HepG2 (cell line): ENCODE data around the gene STIP1. TPM values are rescaled to one million over a fixed set of nuclear protein-coding genes. Genes with fewer than 3 reads are reported as not detected.

Experiments used
- ASH2L ChIP-seq: fragments of 300-600, 200-600 bp; sonication (generic); IDR thresholded peaks from 2 replicates; pipeline ENCODE4 v1.7.0; 2017; ENCODE audit warnings: low read depth, mild to moderate bottlenecking, moderate library complexity, mixed read lengths, low read length; ENCODE audit not compliant: insufficient read length
- CREM ChIP-seq, 2 experiments: sonication (generic) in 1 of 2; formaldehyde crosslinking in 1 of 2; IDR thresholded peaks; 2 replicates each; pipeline versions ENCODE4 v1.4.0 to v1.6.1; 2016 to 2020; ENCODE audit warnings: antibody characterized with exemption in 1 of 2, mild to moderate bottlenecking in 1 of 2, missing genetic modification reagents in 1 of 2
- ELF4 ChIP-seq: sonication (generic); formaldehyde crosslinking; IDR thresholded peaks from 2 replicates; pipeline ENCODE4 v1.5.0; 2020; ENCODE audit warnings: missing genetic modification reagents, mild to moderate bottlenecking, moderate library complexity, borderline replicate concordance
- KIAA2018 ChIP-seq: sonication (generic); formaldehyde crosslinking; IDR thresholded peaks from 2 replicates; pipeline ENCODE4 v1.5.0; 2020; ENCODE audit warnings: mild to moderate bottlenecking, missing genetic modification reagents, borderline replicate concordance
- NFIC ChIP-seq: IDR thresholded peaks from 2 replicates; pipeline ENCODE4 v1.6.1; 2012; ENCODE audit warnings: mild to moderate bottlenecking, low read length, inconsistent platforms
- NRL ChIP-seq: sonication (generic); formaldehyde crosslinking; IDR thresholded peaks from 2 replicates; pipeline ENCODE4 v1.5.0; 2020; ENCODE audit warnings: missing genetic modification reagents, mild to moderate bottlenecking, moderate library complexity, borderline replicate concordance
- RARA ChIP-seq: IDR thresholded peaks from 2 replicates; pipeline ENCODE4 v1.6.1; 2016; ENCODE audit warnings: missing genetic modification reagents, missing compliant biosample characterization
- RXRB ChIP-seq: IDR thresholded peaks from 2 replicates; pipeline ENCODE4 v1.6.1; 2016; ENCODE audit warnings: borderline replicate concordance, missing genetic modification reagents, missing compliant biosample characterization
- TMF1 ChIP-seq: sonication (generic); formaldehyde crosslinking; IDR thresholded peaks from 2 replicates; pipeline ENCODE4 v1.8.1; 2022; ENCODE audit warnings: low read depth, missing genetic modification reagents
- ZBTB10 ChIP-seq: sonication (generic); formaldehyde crosslinking; IDR thresholded peaks from 2 replicates; pipeline ENCODE4 v1.4.0; 2020; ENCODE audit warnings: missing genetic modification reagents, borderline replicate concordance
- ZNF430 ChIP-seq: sonication (generic); formaldehyde crosslinking; IDR thresholded peaks from 2 replicates; pipeline ENCODE4 v1.9.0; 2021; ENCODE audit warnings: mild to moderate bottlenecking, missing genetic modification reagents
- ZNF432 ChIP-seq: sonication (generic); formaldehyde crosslinking; IDR thresholded peaks from 2 replicates; pipeline ENCODE4 v1.5.0; 2020; ENCODE audit warnings: missing genetic modification reagents, mild to moderate bottlenecking, borderline replicate concordance
- ZNF451 ChIP-seq: sonication (generic); formaldehyde crosslinking; IDR thresholded peaks from 2 replicates; pipeline ENCODE4 v1.5.0; 2020; ENCODE audit warnings: mild to moderate bottlenecking, missing genetic modification reagents
- ZNF574 ChIP-seq: sonication (generic); formaldehyde crosslinking; IDR thresholded peaks from 2 replicates; pipeline ENCODE4 v1.4.0; 2020; ENCODE audit warnings: missing genetic modification reagents
- polyA plus RNA-seq, 8 experiments: library from polyadenylated mRNA; depleted of rRNA in 3 of 8; stranded (reverse) in 7 of 8; unstranded in 1 of 8; fragments of >200 nt; fragmentation: Illumina TruSeq in 4 of 8; extraction: Trizol in 4 of 8; gene quantifications; 2 replicates each; pipeline versions ENCODE4 v1.2.1 to v1.2.3, GENCODE V29; 2011 to 2016; ENCODE audit warnings: low read depth in 4 of 8, missing spikeins in 1 of 8, mixed read lengths in 1 of 8; ENCODE audit not compliant: insufficient read depth in 1 of 8
- total RNA-seq, 5 experiments: library from RNA; depleted of rRNA; stranded (reverse); fragments of >200 nt; fragmentation: Illumina TruSeq; extraction: Trizol; gene quantifications; 2 replicates each; pipeline ENCODE4 v1.2.3, GENCODE V29; 2016; ENCODE audit warnings: low read depth in 1 of 5

Gene STIP1
- total and polyA plus RNA-seq, 2 of the 13 experiments (the other 11 are each of a cell fraction or from before 2014, with no cell fraction given) = 81.1 to 217 TPM

DNA sequence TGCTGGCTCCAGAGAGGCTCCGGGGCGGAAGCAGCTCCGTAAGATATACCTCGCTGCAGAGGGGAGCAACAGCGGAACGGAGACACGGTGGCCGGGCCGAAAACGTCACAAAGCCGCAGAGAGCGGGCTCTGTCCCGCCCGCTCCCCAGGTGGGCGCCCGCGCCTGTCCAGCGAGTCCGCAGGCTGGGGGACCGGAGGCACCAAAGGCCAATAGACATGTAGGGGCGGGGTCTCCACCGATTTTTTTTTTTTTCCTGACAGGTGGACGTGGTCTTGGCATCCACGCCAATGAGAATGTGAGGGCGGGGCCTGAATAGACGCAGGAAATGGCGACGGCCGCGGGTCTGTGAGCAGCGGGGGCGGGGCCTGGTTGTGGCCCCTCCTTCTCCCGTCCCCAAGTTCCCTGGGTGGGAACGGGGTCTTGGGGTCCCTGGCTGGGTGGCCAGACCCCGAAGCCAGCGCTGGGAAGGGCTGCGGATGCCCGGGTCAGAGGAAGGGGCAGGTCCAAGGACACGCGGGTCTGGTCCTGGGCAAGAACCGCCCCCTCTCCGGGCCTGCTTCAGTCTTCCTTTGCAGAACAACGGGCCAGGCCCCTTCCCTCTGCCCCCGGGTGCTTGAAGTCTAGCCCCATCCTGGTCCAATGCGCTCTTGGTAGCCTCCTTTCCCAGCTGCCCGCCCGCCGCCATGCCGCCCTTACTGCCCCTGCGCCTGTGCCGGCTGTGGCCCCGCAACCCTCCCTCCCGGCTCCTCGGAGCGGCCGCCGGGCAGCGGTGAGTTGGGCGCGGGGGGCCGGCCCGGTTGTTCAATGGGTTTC lies 44.4 kb downstream of the STIP1 start, which contains the start of gene DNAJC4 (continued):
- TF ChIP-seq ZBTB10 (CRISPR knock-in tag) (no peak; the same call in none of the 2 replicates), TMF1 (peak; percentile 82; the same call in 1 of the 2 replicates), ZNF451 (no peak), KIAA2018 (CRISPR knock-in tag) (no peak), RARA (CRISPR knock-in tag) (0 out of 2 replicates have a peak, but pooled peaks have one; percentile 2), ELF4 (CRISPR knock-in tag) (no peak), ASH2L (no peak), NFIC (no peak), ZNF574 (CRISPR knock-in tag) (peak; percentile 24; the same call in 1 of the 2 replicates), ZNF430 (CRISPR knock-in tag) (peak; percentile 44; the same call in 1 of the 2 replicates), RXRB (0 out of 2 replicates have a peak, but pooled peaks have one; percentile 18), NRL (peak; percentile 87), CREM (IDR thresholded peaks at IDR 0.05) (peak; percentile 64), CREM (CRISPR knock-in tag; IDR thresholded peaks at IDR 0.05) (no peak), ZNF432 (no peak)
